ENCODE data around the gene GPR35.

The GPR35 gene

GRCh38 chr2:240588669-240589068 is 36.6 kb upstream of the GPR35 start:
- no peak for DNase-seq (ENCODE audit: low read depth in 2 of 3, low spot score in 2 of 3)

GRCh38 chr2:240589375-240589774 is 35.9 kb upstream of the GPR35 start:
- DNase-seq (ENCODE audit: low read depth in 2 of 3, low spot score in 2 of 3): no peak

- DNase-seq (ENCODE audit: low read depth in 2 of 3, low spot score in 2 of 3): no peak
Observed at GRCh38 chr2:240589850-240590525, 35.3 kb upstream of the GPR35 start.

GRCh38 chr2:240590681-240591111 is 34.6 kb upstream of the GPR35 start:
- no peak for DNase-seq (ENCODE audit: low read depth in 2 of 3, low spot score in 2 of 3)

GRCh38 chr2:240591226-240591625 is 34.1 kb upstream of the GPR35 start:
- DNase-seq (ENCODE audit: low read depth in 2 of 3, low spot score in 2 of 3): no peak

- DNase-seq (ENCODE audit: low read depth in 2 of 3, low spot score in 2 of 3): no peak
Observed at GRCh38 chr2:240591784-240592183, 33.5 kb upstream of the GPR35 start.

GRCh38 chr2:240593026-240593702 is 32.1 kb upstream of the GPR35 start:
- DNase-seq (ENCODE audit: low read depth in 2 of 3, low spot score in 2 of 3): no peak

GRCh38 chr2:240593703-240594451 is 31.4 kb upstream of the GPR35 start:
- DNase-seq (ENCODE audit: low read depth in 2 of 3, low spot score in 2 of 3): no peak

- DNase-seq (ENCODE audit: low read depth in 2 of 3, low spot score in 2 of 3): no peak
Observed at GRCh38 chr2:240594511-240595380, 30.5 kb upstream of the GPR35 start.

- DNase-seq (ENCODE audit: low read depth in 2 of 3, low spot score in 2 of 3): peak in 1 of 3 experiments; percentile 26
Observed at GRCh38 chr2:240595381-240596079, 29.8 kb upstream of the GPR35 start.

GRCh38 chr2:240596080-240596460 is 29.2 kb upstream of the GPR35 start:
- no peak for DNase-seq (ENCODE audit: low read depth in 2 of 3, low spot score in 2 of 3)

GRCh38 chr2:240596491-240596931 is 28.8 kb upstream of the GPR35 start:
- DNase-seq (ENCODE audit: low read depth in 2 of 3, low spot score in 2 of 3): no peak

GRCh38 chr2:240597054-240597418 is 28.2 kb upstream of the GPR35 start:
- DNase-seq (ENCODE audit: low read depth in 2 of 3, low spot score in 2 of 3): no peak

GRCh38 chr2:240597419-240598181 is 27.7 kb upstream of the GPR35 start:
- DNase-seq (ENCODE audit: low read depth in 2 of 3, low spot score in 2 of 3): no peak

GRCh38 chr2:240598311-240598911 is 26.9 kb upstream of the GPR35 start:
- no peak for DNase-seq (ENCODE audit: low read depth in 2 of 3, low spot score in 2 of 3)

GRCh38 chr2:240599141-240599583 is 26.1 kb upstream of the GPR35 start:
- DNase-seq (ENCODE audit: low read depth in 2 of 3, low spot score in 2 of 3): no peak

GRCh38 chr2:240600451-240600961 is 24.8 kb upstream of the GPR35 start:
- DNase-seq (ENCODE audit: low read depth in 2 of 3, low spot score in 2 of 3): no peak

GRCh38 chr2:240601061-240601830 is 24.0 kb upstream of the GPR35 start:
- DNase-seq (ENCODE audit: low read depth in 2 of 3, low spot score in 2 of 3): no peak

Measured in activated CD8-positive, alpha-beta memory T cell treated with anti-CD3 and anti-CD28 coated beads for 48 hours (primary cell).